GM13976 (cell line): Measurements from ENCODE around the gene KIFC1.
A peak's percentile ranks its signal among the peaks of the same experiment; 100 is the strongest.

Experiments used
- DNase-seq: peaks from one replicate; pipeline ENCODE4 v3.0.0; 2012; ENCODE audit warnings: low spot score
- in situ Hi-C: fragments of 300-500 bp; cut with MboI; formaldehyde crosslinking; loops from one replicate; pipeline ENCODE4 v1.12.0; 2022; ENCODE audit warnings: low sequenced_read_pairs, mixed read lengths, inconsistent platforms; ENCODE audit not compliant: unreplicated experiment
- TF ChIP-seq, protein P1 (sequence below): IDR thresholded peaks from 2 replicates; pipeline ENCODE4 v1.5.1; 2012; ENCODE audit warnings: borderline replicate concordance, mild to moderate bottlenecking; ENCODE audit not compliant: insufficient read depth; ENCODE audit errors: extremely low read depth, missing control alignments, control extremely low read depth

The KIFC1 gene

DNA sequence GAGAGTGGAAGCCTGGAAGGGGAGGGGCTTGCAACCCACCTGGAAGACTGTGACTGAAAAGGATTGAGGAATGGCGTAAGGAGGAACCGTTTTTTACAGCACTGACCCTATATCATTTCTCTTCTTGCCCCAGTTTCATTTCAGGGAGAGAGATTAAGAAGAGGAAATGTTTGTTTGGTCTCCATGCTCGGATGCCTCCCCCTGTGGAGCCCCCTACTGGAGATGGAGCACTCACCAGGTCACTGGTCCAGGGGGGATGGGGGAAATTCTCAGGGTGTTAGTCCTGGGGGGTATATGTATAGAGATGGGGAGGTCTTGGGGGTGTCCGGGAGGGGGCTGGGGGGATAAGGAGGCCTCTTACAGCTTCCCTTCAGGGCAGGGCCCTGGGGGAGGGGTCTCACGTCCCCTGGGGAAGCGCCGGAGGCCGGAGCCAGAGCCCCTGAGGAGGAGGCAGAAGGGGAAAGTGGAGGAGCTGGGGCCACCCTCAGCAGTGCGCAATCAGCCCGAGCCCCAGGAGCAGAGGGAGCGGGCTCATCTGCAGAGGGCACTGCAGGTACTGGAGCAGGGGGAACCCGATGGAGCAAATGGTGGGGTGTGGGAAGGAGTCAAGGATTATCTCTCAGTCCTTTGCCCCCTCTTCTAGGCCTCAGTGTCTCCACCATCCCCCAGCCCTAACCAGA is 23.1 kb downstream of the KIFC1 start:
- no peak for DNase-seq
- in situ Hi-C loops = no loop called here
- TF ChIP-seq, protein P1, sequence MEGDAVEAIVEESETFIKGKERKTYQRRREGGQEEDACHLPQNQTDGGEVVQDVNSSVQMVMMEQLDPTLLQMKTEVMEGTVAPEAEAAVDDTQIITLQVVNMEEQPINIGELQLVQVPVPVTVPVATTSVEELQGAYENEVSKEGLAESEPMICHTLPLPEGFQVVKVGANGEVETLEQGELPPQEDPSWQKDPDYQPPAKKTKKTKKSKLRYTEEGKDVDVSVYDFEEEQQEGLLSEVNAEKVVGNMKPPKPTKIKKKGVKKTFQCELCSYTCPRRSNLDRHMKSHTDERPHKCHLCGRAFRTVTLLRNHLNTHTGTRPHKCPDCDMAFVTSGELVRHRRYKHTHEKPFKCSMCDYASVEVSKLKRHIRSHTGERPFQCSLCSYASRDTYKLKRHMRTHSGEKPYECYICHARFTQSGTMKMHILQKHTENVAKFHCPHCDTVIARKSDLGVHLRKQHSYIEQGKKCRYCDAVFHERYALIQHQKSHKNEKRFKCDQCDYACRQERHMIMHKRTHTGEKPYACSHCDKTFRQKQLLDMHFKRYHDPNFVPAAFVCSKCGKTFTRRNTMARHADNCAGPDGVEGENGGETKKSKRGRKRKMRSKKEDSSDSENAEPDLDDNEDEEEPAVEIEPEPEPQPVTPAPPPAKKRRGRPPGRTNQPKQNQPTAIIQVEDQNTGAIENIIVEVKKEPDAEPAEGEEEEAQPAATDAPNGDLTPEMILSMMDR = peak; percentile 24

DNA sequence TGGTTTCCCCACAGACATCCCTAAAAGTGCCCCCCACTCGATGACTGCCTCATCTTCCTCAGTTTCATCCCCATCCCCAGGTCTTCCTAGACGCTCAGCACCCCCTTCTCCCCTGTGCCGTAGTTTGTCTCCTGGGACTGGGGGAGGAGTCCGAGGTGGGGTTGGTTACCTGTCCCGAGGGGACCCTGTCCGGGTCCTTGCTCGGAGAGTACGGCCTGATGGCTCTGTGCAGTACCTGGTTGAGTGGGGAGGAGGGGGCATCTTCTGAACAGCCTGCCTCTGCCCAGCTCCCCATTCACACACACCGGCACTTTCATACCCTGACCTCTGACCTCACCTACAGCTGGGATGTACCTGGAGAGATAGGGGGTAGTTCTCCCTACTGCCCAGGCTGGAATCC is 24.2 kb downstream of the KIFC1 start:
- in situ Hi-C loops = no loop called here
- TF ChIP-seq, protein P1 = no peak
- no peak for DNase-seq

DNA sequence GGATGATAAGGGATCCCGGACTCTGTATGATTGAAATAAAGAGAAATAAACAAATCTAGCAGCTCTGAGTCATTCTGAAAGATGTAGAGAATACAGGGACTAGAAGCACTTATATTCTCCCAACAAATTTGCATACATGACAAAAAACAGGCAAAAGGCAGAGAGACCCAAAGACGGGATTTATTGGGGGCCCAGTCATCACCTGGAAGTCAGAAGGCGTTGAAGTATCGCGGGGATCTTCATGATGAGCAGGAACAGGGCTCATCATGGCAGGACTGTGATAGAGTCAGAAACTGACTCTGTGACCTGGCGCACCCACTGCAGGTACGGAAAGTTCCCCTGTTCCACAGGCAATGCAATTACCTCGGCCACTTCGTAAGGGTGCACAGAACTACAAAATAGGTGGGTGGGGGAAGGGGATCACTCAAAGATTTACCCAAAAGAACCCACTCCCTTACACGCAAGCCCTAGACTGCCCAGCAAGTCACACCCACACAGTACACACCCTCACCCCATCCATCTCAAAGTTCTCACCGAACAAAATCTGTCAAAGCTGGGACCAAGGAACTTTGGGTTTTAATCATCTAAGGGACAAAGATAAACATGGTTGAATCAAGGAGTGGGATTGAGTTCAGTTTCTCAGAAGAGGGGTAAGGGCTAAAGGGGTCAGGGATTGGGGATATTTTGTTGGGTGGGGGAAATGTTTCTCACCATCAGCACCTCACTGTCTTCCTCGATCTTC is 24.9 kb downstream of the KIFC1 start:
- TF ChIP-seq, protein P1 = no peak
- peak; percentile 49 for DNase-seq
- in situ Hi-C loops = no loop called here

DNA sequence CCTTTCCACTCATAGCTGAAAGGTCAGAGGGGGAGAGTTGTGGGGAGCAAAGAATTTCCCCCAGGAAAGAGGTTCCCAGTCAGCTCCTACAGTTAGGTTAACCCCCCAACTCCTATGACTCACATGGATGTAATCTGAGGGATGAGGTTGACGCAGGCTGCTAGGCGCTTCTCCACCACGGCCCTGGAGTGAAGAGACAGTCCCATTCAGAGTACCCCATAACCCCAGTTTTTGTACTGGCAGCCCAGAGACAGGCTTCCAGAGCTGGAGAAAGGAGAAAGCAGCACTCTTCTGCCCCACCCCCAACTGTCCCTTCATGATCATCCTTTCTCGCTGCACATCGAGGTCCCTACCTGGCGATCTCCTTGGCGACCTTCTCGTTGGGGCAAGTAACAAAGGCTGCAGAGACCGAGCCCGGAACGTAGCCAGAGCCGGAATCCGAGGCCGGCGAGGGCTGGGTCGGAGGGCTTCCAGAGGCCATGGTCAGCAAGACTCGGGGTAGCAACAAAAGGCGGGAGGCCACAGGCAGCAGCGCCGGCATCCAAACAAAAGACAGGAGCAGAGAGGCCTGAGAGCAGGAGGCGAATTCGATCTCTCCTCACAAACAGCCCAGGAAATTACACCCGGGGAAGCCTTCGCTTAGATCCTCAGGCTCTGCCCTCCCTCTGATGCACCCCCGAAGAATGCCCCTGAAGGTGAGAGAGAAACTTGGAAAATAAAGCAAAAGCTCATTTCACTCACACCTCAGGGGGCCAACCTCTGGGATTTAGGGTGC is 25.7 kb downstream of the KIFC1 start:
- in situ Hi-C loops = no loop called here
- no peak for DNase-seq
- TF ChIP-seq, protein P1 = no peak

DNA sequence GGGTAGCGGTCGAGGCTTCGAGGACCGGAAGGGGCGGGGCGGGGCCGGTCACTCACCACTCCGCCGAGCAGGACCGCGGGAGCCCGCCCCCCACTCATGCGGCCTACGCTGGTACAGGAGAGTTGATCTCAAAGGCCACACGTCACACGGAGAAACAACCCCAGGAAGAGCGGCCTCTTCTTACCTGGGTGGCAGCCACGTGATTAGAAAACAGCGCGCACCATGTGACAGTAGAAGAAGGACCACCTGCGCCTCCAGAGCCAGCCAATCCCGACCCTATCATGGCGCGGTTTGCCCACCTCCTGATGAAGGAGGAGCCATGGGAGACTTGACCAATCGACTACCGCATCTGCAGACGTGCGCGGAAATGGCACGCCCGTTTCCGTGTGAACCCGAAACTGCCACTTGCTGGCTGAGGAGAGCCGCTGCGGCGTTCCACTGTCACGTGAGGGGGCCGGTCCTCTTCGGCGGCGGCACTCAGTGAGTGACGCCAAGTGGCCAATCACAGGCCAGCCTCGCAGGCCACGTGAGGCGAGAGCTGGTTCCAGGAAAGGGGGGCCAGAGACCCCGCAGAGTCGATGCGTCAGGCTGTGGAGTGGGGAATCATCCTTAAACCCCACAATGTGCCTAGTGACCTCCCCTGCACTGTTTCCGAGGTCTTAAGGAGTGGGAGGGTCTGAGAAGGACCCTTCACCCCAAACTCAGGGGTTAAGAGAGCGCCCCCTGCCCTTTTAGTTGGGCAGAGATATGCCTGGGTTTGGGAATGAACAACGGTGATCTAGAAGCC is 26.5 kb downstream of the KIFC1 start, which contains the start of gene CUTA:
CUTA (minus strand) TSS at position 205 of the 787 bp plus-strand sequence; CDS start at position 98, 107 bp downstream.
- in situ Hi-C loops = no loop called here
- DNase-seq = peak; percentile 93
- TF ChIP-seq, protein P1 = peak; percentile 48
